ENCODE results near the gene IFT74. TPM values are rescaled to one million over a fixed set of nuclear protein-coding genes. Genes with fewer than 3 reads are reported as not detected.
A peak's percentile ranks its signal among the peaks of the same experiment; 100 is the strongest.

IFT74 gene
- polyA plus RNA-seq, 1 donor: 50.1 TPM

DNA sequence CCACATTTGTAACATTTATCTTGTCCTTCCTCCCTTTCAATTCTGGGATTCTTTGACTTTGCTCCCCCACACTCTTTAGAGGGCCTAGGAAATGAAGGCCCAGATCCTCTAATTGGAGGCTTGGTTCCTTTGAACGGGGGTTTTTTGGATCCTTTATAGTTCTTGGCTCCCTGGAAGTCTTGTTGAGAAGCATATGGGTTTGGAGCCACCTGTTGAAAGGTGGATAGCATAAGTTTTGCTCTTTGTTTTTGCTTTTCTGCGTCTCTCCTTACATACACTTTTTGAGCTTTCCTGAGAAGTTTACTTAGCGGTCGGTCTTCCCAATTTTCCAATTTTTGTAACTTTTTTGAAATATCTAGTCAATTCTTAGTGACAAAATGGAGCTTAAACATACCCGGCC lies 17.8 kb downstream of the IFT74 start:
- no peak for DNase-seq

DNA sequence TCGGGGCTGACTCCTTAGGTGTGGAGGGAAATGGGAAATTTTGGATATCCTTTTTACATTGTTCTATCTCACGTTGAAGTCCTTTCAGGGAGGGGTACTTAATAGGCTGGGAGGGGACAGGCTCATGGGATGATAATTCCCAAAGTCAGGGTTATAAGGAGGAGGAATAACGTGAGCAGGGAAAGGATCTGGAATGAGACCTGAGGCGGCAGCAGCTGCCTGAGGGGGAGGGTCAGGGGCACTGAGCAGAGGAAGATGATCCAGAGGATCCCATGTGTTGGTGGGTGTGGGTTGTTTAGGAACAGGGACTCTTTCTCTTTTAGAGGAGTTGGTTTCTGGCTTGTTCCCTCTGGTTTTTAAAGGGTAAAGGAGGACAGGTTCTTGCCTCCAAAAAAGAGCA lies 18.7 kb downstream of the IFT74 start:
- DNase-seq: no peak

DNA sequence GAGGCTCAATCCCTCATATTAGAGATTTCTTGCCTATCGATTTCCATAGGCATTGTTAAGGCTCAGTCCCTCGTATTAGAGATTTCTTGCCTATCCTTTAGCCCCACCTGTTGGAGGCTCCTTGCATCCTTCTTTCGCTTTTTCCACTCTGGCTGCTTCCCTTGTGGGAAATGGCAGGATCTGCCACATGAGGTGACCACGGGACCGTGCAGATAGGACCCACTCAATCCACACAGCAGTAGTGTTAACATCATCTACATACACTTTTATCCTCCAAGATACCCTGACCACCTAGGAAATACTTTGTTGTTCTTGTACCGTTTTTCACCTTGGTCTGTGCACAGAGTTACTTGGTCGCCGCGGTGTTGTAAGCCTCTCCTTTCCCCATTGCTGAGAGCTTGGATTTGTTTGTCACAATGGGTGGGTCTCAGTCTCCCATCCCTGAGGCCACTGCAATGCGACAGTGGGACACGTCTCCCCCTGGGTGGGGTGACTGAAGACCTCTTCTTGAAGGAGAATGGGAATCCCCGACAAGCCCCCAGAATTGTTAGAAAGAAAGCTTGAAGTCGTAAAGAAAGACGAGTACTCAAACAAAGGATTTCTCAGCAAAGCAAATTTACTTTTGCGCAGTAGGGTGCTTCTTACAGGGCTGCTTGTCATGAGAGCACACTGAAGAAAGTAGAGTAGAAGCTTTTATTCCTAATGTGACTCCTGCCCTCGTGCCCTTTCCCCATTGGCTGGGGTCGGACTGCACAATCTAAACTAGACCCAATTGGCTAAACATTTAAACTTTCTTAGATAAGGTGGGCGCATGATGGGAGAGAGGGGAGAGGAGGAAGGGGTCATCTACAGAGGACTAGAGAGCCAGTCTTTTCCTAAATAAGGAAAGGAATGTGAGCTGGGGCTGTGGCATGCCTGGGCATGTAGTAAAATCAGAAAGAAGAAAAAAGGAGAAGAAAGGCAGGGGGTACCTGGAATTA lies 19.8 kb downstream of the IFT74 start:
- peak; percentile 12 for DNase-seq

DNA sequence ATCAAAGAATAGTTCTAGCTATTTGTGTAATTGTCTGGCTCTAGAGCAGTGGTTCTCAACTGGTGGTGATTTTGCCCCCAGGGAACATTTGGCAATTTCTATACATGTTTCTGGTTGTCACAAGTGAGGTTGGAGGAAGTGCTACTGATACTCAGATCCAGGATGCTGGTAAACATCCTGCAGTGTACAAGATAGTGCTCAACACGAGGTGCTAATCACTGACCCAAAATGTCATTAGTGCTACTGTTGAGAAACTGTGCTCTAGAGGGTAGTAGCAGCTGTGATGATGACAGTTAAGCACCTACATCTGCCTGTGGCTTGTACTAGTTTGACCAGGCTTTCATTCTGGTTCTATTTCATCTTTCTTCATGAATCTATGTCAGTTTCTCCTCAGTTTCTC lies 27.1 kb downstream of the IFT74 start:
- DNase-seq: no peak

DNA sequence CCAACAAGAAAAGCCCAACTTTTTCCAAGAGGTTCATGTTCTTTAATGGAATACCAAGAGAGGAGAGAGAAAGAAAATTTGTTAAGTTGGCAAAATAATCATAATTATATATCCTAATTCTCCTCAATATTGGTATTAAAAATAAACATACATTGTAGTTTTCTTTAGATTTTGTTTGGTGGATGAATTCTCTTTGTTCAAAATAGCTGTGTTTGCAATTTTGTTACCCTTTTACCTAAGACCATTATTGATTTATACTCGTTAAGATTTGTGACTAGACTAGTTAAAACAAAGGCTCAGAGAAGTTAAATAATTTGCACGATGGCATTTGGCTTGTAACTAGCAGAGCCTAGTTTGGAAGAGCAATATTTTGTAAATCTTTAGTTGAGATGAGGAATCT lies 39.6 kb downstream of the IFT74 start:
- DNase-seq: no peak

DNA sequence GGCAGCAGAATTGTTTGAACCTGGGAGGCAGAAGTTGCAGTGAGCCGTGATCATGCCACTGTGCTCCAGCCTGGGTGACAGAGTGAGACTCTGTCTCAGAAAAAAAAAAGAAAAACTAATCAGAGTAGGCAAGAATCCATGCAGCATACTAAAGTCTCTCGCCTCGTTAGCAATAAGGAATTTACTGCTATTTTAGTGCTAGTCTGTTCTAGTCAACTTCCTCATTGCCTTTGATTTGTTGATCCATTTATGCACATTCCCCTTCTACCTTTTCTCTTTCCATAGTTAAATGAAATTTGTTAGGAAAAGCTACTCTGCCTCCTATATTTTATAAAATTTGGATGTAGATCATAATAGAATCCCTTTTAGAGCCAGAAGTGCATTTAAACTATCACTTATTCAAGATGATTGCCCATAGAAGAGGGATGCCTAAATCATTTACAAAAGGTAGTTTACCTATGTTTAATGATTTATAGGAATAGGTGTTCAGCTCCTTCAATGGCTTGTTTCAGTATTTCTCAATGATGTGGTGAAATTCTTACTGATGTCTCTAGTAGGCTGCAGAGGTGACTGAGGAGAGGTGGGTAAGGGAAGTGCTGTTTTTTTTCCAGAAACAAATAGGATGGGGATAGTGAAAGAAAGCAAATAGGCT lies 47.3 kb downstream of the IFT74 start:
- peak; percentile 8 for DNase-seq

DNA sequence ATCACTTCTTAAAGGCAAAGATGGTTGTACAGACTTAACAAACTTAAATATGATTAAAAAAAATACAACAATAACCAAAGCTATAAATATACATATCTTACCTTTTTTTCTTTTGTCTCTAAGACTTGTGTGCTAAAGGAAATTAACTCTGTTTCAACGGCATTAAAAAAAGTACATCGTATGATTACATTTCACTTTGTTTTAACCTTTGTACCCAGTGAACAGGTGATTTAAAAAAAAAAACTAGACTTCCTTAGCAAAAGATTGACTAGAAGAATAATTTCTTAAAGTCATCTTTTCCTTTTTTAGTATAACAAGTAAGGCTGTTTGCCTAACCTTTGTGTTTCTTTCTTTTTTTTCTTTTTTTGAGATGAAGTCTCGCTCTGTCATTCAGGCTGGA lies 49.3 kb downstream of the IFT74 start, which contains the start of gene LRRC19:
LRRC19 (minus strand) TSS at position 182 of the 400 bp plus-strand sequence. CDS start 5,978 bp downstream, outside the sequence.
- DNase-seq: no peak

DNA sequence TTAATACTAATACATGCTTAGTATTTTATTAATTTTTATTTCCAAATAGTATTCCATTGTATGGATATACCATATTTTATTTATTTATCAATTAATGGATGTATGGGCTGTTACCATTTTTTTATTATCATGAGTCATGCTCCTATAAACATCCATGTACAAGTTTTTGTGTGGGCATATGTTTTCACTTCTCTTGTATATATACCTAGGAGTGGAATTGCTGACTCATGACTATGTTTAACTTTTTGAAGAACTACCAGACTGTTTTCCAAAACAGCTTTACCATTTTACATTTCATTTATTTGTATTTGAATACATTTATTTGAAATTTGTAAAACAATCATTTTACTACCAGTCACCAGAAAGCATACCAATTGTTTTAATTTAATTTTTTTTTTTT lies 63.4 kb downstream of the IFT74 start:
- no peak for DNase-seq

DNA sequence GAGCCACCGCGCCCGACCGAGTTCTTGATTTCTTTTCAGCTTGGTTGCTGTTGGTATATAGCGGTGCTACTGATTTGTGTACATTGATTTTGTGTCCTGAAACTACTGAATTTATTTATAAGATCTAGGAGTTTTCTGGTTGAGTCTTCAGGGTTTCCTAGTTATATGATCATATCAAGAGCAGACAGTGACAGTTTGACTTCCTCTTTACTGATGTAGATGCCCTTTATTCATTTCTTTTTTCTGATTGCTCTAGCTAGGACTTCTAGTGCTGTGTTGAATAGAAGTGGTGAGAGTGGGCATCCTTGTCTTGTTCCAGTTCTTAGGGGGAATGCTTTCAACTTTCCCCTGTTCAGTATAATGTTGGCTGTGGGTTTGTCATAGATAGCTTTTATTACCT lies 66.7 kb downstream of the IFT74 start:
- no peak for DNase-seq

DNA sequence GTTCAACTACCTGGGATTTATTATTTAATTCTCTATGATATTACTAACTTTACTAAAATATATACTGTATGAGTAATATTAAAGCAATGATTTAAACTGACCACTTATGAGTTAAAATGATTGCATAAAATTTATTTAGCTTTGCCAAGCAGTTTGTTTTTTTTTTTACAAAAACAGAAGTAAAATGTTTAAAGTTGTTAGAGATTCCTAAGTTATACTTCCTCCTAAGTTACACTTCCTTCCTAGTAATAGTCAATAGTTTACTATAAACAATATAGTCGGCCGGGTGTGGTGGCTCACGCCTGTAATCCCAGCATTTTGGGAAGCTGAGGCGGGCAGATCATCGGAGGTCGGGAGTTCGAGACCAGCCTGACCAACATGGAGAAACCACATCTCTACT lies 73.0 kb downstream of the IFT74 start:
- no peak for DNase-seq

DNA sequence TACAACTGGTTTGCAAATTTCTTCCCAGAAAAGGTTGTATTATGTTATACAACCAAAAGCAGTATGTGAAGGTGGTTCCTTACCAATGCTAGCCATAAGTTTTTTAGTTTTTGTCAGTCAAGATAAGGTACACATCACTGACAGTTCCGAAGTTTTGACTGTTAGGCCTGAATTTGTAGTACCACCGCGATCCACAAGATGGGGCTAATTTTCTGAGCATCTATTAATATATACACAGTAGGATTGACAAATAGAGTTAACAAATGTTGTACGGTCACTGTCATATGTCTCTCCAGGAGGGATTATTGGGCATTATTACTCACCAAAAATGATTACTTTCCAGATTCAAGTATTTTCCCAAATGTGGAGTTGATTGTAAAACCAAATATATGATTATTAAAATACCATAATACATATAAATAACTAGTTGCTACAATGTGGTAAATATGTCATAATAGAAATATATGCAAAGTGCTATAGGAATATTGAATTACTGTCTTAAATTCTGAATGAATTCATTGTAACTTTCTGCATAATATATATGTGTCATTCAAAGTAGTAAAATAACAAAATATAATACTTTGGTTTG lies 77.7 kb downstream of the IFT74 start:
- DNase-seq: peak; percentile 29

DNA sequence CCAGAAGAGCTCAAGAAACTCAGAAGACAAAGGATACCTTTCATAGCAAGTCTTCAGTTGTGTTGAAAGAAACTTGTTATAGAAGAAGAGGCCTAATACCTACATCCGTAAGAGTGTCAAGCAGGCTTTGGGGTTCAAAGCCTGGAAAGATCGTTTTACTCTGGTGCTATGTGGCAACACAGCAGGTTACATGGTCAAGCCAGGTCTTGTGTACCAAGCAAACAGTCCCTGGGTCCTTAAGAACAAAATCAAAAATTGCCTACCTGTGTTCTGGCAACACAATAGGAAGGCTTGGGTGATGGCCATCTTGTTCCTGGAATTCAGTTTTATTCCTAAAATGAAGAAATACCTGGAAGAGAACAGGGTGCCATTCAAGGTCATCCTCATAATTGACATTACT lies 81.3 kb downstream of the IFT74 start:
- no peak for DNase-seq

DNA sequence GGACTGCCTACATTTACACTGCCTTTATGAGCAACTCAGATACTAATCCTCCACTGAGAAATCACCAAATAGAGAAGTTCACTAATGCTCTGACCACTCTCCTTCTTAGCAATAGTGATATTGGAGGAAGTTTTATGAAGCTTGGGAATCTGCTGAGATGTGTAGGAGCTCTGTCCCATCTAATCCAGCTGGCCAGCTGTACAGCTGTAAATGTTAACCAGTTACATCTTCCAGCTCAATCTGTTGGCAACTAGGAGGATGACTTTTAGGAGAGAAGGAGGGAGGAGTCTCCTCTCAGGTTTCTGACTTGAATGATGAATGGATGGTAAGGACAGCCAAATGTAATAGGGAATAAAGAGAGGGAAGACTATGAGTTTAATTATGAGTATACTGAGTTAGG lies 85.5 kb downstream of the IFT74 start:
- DNase-seq: no peak

DNA sequence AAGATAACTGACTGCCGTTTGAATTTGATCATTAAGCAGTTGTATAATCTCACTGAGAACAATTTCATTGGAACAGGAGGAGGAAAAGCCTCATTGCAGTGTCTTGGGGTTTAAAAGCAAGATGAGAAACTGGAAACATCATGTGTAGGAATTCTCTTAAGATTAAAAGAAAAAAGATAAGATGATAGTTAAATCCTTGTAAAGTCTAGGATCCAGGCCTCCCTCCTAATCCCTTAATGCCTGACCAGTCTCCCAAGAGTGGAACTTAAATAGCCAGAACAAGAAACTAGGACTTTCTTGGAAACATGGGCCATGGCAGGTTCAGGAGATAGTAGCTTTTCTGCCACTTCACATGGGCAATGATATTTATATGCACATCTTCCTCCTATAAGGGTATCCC lies 86.3 kb downstream of the IFT74 start:
- DNase-seq: no peak

DNA sequence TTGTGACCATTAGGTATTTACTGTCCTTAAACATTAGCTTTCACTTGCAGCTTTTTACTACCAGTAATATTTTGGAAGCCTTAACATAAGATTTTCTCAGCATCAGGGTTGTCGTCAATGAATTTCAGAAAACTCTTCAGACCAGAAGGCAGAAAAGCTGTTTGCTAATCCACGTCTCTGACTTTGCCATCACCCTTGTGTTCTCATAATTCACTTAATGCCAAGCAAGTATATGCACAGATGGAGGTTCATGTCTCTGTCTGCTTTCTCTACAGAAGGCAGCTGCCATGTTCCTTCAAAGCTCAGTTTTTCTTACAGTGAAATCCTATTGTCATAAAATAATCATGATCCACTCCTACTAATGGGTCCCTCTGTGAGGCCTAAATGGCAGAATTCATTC lies 87.0 kb downstream of the IFT74 start:
- DNase-seq: no peak

DNA sequence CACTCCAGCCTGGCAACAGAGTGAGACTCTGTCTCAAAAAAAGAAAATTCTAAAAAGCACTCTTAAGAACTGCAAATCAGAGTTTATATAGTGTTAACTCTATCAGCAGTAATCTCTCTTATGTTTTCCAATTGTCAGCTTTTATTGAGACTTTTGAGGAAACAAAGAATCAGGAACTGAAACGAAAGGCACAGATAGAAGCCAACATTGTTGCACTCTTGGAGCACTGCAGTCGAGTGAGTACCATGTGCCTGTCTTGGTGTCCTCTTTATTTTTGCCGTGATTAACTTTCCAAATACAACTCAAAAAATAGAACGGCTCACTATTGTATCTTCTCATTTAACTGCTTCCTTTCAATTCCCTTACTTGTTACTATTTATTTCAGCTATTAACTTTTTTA lies 90.9 kb downstream of the IFT74 start:
- no peak for DNase-seq

DNA sequence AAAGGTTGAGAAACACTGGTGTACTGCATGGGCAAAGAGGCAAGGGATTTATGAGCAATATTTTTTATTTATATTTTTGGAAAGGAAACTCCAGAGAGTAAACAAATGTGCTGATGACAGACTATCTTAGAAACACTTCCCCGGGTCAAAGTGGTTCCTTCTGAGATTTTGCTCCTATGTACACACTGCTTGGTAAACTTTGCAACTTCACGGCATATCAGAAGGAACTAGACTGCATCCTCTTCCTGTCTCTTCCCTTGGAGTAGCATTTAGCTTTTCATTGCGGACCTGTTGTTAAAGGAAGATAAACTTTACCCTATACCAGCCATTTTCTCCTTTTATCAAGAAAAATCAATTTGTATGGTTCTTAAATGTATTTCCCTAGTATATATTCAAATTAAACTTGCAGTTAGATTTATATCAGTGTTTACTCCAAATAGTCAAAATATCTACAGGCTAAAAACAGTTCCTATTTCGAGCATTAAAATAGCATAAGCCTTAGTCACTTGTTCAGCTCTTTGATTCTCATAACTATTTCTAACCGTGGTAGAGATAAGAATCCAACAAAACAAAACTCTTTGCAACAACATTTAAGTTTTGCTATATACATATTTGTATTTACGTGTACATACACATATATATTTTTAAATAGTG lies 97.3 kb downstream of the IFT74 start:
- DNase-seq: no peak

DNA sequence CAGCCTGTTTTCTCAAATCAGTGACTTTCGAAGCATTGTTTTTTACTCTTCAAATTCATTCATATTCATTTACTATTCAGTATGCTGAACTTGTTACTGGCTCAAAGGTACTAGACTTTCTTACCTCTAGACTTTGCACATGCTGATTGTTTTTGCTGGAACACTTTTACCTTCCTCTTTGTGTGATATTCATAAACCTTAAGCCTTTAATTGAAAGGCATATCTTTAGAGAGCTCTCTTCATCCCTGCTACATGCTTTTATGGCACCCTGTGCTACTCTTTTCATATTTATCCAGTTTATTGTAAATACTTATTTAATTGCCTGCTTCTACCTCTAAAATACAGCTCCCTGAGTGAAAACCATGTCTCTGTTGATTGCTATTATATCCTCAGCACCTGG lies 97.9 kb downstream of the IFT74 start:
- no peak for DNase-seq

DNA sequence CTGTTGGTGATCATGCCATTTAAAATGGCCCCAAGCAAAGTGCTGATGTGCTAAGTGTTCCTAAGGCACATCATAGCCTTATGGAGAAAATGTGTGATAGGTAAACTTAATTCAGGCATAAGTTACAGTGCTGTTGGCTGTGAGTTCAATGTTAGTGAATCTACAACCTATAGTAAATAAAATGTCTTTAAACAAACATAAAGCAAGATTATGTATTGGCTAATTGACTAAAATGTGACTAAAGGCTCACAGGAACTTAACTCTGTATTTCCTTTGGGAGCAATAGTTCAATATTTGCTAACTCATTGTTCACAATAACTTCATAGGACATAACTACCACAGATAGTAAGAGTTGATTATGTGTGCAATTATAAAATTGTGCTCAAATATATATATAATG lies 98.6 kb downstream of the IFT74 start:
- no peak for DNase-seq

DNA sequence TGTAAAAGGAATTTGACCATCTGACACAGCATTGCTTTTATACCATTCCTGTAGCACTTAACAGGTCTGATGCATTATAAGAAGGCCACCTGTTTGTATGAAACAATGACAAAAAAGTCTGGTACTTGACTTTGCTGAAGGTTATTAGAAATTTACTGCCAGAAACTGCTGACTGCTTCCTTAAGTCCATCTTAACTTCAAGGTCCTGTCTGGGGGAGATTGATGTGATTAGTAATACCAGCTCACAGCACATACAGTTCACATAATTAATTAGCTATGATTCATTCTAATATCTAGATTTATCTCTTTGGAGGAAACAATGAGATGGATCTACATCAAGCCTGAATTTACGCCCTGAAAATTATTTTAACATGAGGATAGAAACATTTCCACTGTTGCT lies 103.2 kb downstream of the IFT74 start:
- DNase-seq: no peak

DNA sequence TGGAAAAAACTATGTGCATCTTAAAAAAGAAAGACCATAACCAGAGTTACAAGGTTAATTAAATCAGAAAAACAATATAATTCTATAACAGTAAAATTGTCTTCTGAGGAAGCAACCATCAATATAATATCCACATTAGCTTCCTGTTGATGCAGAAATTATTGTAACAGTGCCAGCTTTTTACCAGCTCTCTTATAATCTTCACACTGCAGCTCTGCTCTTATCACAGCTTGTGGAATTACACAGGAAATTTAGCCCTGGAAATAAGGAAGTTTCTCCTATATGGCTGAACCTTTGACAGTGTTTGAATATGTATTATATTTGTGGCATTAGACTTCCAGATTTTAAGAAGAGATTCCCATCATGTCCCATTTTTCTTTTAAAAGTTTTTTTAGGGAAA lies 103.7 kb downstream of the IFT74 start:
- DNase-seq: no peak

DNA sequence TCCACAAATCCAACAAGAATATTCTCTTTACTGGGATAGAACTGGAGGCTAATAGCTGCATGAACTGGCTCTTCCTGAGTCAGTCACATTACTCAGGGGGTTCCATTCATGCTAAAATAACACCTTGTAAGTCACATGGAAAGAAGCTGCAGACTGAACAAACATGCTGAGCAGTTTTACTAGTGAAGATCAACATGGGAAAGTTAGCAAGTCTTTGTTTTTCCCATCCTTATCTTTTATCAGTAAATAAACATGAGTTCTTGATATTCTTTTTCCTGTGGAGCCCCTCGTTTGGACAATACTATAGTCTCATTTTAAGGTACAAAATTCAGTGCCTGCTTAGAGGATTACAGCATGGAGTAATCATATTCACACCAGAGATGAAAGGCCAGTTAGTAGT lies 109.1 kb downstream of the IFT74 start:
- DNase-seq: no peak
